GM10248 (cell line): ENCODE results near the gene TM4SF4.

ENCODE experiments used
- CTCF ChIA-PET: fragments of 300-600 bp; sonication (Branson Sonifier 250); formaldehyde crosslinking; extraction: SDS; loops from one replicate; lab custom pipeline; 2021; ENCODE audit warnings: antibody characterized with exemption; lab: Yijun Ruan, JAX
- POLR2A ChIA-PET: fragments of 350-650 bp; sonication (Branson Sonifier 250); formaldehyde crosslinking; extraction: SDS; loops from one replicate; lab custom pipeline; 2020; ENCODE audit warnings: antibody characterized with exemption; lab: Yijun Ruan, JAX
- DNase-seq: peaks from one replicate; pipeline ENCODE4 v3.0.0; 2012; ENCODE audit errors: extremely low spot score
- TF ChIP-seq, protein P1 (sequence below): IDR thresholded peaks from 2 replicates; pipeline ENCODE4 v1.5.1; 2012; ENCODE audit warnings: mild to moderate bottlenecking, low read depth; ENCODE audit errors: extremely low read depth, missing control alignments, control extremely low read depth

TM4SF4 gene

DNA sequence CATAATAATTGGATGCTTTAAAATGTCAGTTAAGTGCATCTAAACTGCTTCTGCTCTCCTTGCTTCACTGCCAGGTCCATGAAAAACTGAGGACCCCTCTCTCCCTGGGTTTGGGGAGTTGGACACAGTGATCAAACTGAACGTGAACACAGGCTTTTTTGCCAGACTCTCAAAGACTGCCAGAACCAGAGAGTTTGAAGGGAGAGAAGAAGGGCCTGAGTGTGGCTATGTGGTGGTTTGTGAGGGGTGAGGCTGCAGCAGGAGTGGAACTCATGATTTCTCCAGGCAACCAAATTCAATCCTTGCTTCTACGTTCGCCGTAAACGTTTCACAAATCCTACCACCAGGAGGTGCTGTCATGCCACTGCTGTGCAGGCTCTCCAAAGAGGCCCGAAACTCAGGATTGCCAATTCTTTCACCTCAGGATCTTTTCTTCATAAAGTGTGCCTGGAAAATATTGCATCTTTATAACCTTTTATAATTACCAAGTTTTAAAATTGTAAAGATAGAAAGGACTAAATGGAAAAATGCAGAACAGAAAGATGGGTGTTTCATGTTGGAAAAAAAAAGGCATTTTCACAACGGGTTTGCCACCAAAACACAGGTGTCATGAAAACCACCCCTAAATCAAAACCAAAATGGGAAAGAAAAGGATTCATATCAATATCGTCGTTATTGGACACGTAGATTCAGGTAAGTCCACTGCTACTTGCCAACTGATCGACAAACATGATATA, 19.7 kb downstream of the TM4SF4 start:
- peak; percentile 47 for DNase-seq
- ChIA-PET POLR2A (no interaction called here), CTCF (interaction anchor here (0.9 to 3.3 kb wide), 13 partner anchors 8 to 729 kb away, joined by 3 to 16 read pairs (median 4); no protein-coding TSS in a partner anchor)
- TF ChIP-seq, protein P1, sequence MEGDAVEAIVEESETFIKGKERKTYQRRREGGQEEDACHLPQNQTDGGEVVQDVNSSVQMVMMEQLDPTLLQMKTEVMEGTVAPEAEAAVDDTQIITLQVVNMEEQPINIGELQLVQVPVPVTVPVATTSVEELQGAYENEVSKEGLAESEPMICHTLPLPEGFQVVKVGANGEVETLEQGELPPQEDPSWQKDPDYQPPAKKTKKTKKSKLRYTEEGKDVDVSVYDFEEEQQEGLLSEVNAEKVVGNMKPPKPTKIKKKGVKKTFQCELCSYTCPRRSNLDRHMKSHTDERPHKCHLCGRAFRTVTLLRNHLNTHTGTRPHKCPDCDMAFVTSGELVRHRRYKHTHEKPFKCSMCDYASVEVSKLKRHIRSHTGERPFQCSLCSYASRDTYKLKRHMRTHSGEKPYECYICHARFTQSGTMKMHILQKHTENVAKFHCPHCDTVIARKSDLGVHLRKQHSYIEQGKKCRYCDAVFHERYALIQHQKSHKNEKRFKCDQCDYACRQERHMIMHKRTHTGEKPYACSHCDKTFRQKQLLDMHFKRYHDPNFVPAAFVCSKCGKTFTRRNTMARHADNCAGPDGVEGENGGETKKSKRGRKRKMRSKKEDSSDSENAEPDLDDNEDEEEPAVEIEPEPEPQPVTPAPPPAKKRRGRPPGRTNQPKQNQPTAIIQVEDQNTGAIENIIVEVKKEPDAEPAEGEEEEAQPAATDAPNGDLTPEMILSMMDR, result peak; percentile 63

DNA sequence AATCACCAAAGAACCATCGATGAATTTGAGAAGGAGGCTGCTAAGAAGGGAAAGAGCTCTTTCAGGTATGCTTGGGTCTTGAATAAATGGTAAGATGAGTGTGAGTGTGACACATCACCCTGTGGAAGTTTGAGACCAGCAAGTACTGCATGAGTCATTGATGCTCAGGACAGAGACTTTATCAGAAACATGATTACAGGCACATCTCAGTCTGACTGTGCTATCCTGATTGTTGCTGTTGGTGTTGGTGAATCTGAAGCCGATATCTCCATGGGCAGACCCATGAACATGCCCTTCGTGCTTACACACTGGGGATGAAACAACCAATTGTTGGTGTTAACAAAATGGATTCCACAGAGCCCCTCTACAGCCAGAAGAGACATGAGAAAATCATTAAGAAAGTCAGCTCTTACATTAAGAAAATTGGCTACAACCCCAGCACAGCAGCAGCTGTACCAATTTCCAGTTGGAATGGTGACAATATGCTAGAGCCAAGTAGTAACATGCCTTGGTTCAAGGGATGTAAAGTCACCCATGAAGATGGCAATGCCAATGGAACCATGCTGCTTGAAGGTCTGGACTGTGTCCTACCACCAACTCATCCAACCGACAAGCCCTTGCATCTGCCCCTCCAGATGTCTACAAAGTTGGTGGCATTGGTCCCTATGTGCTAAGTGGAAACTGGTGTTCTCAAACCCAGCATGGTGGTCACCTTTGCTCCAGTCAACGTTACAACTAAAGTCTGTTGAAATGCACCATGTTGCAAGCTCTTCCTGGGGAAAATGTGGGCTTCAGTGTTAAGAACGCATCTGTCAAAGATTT, 20.5 kb downstream of the TM4SF4 start:
- ChIA-PET CTCF (interaction anchor here (0.9 to 3.3 kb wide), 11 partner anchors 9 to 728 kb away, joined by 3 to 16 read pairs (median 3); no protein-coding TSS in a partner anchor), POLR2A (no interaction called here)
- TF ChIP-seq, protein P1, result no peak
- DNase-seq, result no peak

DNA sequence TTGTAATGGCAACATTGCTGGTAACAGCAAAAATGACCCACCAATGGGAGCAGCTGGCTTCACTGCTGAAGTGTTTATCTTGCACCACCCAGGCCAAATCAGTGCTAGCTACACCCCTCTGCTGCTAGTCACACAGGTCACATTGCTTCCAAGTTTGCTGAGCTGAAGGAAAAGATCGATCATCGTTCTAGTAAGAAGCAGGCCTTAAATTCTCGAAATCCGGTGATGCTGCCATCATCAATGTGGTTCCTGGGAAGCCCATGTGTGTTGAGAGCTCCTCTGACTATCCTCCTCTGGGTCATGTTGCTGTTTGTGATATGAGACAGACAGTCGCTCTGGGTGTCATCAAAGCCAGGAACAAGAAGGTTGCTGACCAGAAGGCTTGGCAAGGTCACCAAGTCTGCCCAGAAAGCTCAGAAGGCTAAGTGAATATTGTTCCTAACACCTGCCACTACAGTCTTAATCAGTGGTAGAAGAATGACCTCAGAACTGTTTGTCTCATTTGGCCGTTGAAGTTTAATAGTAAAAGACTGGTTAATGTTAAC, 21.2 kb downstream of the TM4SF4 start:
- TF ChIP-seq, protein P1, result no peak
- ChIA-PET POLR2A (no interaction called here), CTCF (interaction anchor here (0.8 to 3.3 kb wide), 11 partner anchors 9 to 727 kb away, joined by 3 to 16 read pairs (median 3); no protein-coding TSS in a partner anchor)
- DNase-seq, result no peak

DNA sequence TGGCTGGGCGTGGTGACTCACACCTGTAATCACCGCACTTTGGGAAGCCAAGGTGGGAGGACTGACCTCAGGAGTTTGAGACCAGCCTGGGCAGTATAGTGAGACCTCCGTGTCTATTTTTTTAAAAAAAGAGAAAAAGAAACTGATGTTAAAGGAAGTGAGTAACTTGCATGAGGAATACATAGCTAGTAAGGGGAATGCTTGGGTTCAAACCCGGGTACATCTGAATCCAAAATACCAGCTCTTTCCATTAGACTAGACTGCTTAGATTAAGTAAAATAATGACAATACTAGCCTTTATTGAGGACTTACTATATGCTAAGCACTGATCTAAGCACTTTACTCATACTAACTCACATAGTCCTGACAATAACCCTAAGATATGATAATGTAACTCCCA, 22.4 kb downstream of the TM4SF4 start:
- TF ChIP-seq, protein P1, result no peak
- ChIA-PET CTCF (interaction anchor here (1.0 to 3.3 kb wide), 4 partner anchors 8 to 311 kb away, joined by 3 to 16 read pairs (median 5); partner anchors contain the start of gene TM4SF4), POLR2A (no interaction called here)
- DNase-seq, result no peak

DNA sequence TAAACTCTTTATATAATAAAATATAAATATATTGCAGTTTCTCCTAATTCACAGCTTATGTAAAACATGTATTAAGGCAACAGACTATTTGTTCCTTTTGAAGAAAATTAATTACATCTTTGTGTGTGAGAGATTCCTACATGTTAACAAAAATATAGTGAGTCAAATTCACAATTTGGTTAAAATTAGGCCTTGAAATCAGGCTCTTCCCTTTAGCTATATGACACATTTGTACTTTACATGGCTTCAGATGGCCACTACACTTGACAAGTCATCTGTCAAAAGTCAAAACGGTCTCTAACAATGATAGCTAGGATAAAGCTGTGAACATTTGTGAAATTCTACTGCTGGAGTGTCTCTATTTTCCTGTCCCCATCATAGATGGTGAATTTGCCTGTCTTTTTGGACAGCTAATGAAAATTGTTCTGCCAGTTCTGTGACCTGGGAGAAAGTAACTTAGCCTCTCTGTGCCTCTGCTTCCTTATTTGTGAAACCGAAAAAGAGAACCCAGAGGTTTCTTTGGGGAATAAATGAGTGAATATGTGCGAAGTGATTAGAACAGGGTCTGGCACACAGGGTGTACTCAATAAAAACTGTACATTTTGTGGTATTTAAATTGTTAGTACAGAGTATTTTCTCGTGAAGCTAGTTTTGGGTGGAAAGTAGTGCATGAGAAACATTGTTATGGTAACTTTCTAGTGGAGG, 23.6 kb downstream of the TM4SF4 start:
- ChIA-PET POLR2A (no interaction called here), CTCF (interaction anchor here (1.5 to 2.2 kb wide), 2 partner anchors 9 to 24 kb away, joined by 3 to 7 read pairs; partner anchors contain the start of gene TM4SF4)
- TF ChIP-seq, protein P1, result no peak
- DNase-seq, result no peak
